H1 (cell line): ENCODE measurements around the gene RNF44. TPM values are rescaled to one million over a fixed set of nuclear protein-coding genes. Genes with fewer than 3 reads are reported as not detected.

Source experiments
- BACH1 ChIP-seq: IDR thresholded peaks from 2 replicates; pipeline ENCODE4 v1.6.1; 2012; ENCODE audit warnings: low read length, improper control_type of control experiment
- CBX8 ChIP-seq: fragments of 300-800, 300-1000 bp; sonication (generic); IDR thresholded peaks from 2 replicates; pipeline ENCODE4 v1.7.1; 2016; ENCODE audit warnings: low read depth, low read length, borderline replicate concordance
- CEBPB ChIP-seq: IDR thresholded peaks from 2 replicates; pipeline ENCODE4 v1.6.1; 2012; ENCODE audit warnings: low read depth, low read length
- CHD2 ChIP-seq: IDR thresholded peaks from 2 replicates; pipeline ENCODE4 v1.6.1; 2012; ENCODE audit warnings: low read length, improper control_type of control experiment
- HDAC2 ChIP-seq, 2 experiments: fragments of 300-600 bp in 1 of 2; sonication (generic) in 1 of 2; IDR thresholded peaks; 2 replicates each; pipeline ENCODE4 v1.6.1; 2011 to 2012; ENCODE audit warnings: low read depth in 2 of 2, low read length in 2 of 2, mild to moderate bottlenecking in 2 of 2, moderate library complexity in 2 of 2, borderline replicate concordance in 1 of 2, inconsistent platforms in 1 of 2
- PHF8 ChIP-seq: fragments of 200-600 bp; sonication (generic); conservative IDR thresholded peaks from 2 replicates; pipeline ENCODE4 v1.7.1; 2012; ENCODE audit warnings: low read depth, mild to moderate bottlenecking, inconsistent platforms, low read length, moderate library complexity
- POU5F1 ChIP-seq: IDR thresholded peaks from 2 replicates; pipeline ENCODE4 v1.6.1; 2011; ENCODE audit warnings: low read depth, mild to moderate bottlenecking, low read length, moderate library complexity
- RXRA ChIP-seq: IDR thresholded peaks from 2 replicates; pipeline ENCODE4 v1.6.1; 2011; ENCODE audit warnings: low read depth, mild to moderate bottlenecking, low read length, moderate library complexity; ENCODE audit not compliant: insufficient read depth
- SIN3A ChIP-seq, 2 experiments: IDR thresholded peaks in 1 of 2; conservative IDR thresholded peaks in 1 of 2; 2 replicates each; pipeline ENCODE4 v1.6.1; 2011 to 2012; ENCODE audit warnings: low read length in 2 of 2, improper control_type of control experiment in 1 of 2, low read depth in 1 of 2, mild to moderate bottlenecking in 1 of 2
- SRF ChIP-seq: IDR thresholded peaks from 2 replicates; pipeline ENCODE4 v1.6.1; 2011; ENCODE audit warnings: mild to moderate bottlenecking, low read depth, low read length, moderate library complexity
- TAF7 ChIP-seq: optimal IDR thresholded peaks from 2 replicates; pipeline ENCODE3; 2011; ENCODE audit warnings: low read depth, mild to moderate bottlenecking, inconsistent platforms, low read length, moderate library complexity, borderline replicate concordance
- polyA plus RNA-seq, 7 experiments: library from polyadenylated mRNA; depleted of rRNA in 3 of 7; stranded (reverse) in 5 of 7; unstranded in 2 of 7; fragments of >200 nt in 5 of 7; fragments of 200-250 nt in 2 of 7; gene quantifications; 1 replicate in 5 of 7; 2 replicates in 1 of 7; 4 replicates in 1 of 7; pipeline versions ENCODE4 v1.2.1 to v1.2.3, GENCODE V29; 2011 to 2013; ENCODE audit warnings: missing spikeins in 2 of 7, mixed read lengths in 2 of 7
- total RNA-seq: library from RNA; stranded (reverse); fragmentation: NEBNext Ultra II Directional; extraction: Animal tissue kit (Norgen Biotek cat#: 25700); gene quantifications from 2 replicates; pipeline ENCODE4 v1.2.1, GENCODE V29; 2021
- TF ChIP-seq, protein P1 (sequence below): fragments of 300-600 bp; sonication (generic); IDR thresholded peaks from 2 replicates; pipeline ENCODE4 v1.7.1; 2012; ENCODE audit warnings: low read length, moderate library complexity, mild to moderate bottlenecking, inconsistent platforms; ENCODE audit not compliant: insufficient replicate concordance

RNF44 gene
- total and polyA plus RNA-seq, 2 of the 8 experiments (the other 6 are each of a cell fraction or from before 2014, with no cell fraction given) = 54.7 to 164 TPM

DNA sequence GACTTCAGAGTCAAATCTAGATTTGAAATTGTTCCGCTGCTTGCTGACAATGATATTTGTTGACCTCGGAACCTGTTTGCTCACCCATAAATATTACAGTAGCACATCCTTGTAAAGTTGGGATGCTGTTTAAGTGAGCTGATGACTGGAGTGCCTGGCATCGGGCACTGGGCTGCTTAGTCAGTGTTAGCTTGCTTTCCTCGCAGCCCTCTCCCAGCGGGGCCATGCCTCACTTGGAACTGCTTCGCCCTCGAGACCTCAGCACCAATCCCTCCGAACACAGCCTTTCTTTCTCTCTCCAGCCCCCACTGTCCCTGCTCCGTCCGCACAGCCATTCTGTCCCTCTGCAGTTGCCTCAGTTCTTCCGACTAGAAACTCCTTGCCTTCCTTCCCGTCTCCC, 23.4 kb downstream of the RNF44 start (continued):
- TF ChIP-seq, protein P1, sequence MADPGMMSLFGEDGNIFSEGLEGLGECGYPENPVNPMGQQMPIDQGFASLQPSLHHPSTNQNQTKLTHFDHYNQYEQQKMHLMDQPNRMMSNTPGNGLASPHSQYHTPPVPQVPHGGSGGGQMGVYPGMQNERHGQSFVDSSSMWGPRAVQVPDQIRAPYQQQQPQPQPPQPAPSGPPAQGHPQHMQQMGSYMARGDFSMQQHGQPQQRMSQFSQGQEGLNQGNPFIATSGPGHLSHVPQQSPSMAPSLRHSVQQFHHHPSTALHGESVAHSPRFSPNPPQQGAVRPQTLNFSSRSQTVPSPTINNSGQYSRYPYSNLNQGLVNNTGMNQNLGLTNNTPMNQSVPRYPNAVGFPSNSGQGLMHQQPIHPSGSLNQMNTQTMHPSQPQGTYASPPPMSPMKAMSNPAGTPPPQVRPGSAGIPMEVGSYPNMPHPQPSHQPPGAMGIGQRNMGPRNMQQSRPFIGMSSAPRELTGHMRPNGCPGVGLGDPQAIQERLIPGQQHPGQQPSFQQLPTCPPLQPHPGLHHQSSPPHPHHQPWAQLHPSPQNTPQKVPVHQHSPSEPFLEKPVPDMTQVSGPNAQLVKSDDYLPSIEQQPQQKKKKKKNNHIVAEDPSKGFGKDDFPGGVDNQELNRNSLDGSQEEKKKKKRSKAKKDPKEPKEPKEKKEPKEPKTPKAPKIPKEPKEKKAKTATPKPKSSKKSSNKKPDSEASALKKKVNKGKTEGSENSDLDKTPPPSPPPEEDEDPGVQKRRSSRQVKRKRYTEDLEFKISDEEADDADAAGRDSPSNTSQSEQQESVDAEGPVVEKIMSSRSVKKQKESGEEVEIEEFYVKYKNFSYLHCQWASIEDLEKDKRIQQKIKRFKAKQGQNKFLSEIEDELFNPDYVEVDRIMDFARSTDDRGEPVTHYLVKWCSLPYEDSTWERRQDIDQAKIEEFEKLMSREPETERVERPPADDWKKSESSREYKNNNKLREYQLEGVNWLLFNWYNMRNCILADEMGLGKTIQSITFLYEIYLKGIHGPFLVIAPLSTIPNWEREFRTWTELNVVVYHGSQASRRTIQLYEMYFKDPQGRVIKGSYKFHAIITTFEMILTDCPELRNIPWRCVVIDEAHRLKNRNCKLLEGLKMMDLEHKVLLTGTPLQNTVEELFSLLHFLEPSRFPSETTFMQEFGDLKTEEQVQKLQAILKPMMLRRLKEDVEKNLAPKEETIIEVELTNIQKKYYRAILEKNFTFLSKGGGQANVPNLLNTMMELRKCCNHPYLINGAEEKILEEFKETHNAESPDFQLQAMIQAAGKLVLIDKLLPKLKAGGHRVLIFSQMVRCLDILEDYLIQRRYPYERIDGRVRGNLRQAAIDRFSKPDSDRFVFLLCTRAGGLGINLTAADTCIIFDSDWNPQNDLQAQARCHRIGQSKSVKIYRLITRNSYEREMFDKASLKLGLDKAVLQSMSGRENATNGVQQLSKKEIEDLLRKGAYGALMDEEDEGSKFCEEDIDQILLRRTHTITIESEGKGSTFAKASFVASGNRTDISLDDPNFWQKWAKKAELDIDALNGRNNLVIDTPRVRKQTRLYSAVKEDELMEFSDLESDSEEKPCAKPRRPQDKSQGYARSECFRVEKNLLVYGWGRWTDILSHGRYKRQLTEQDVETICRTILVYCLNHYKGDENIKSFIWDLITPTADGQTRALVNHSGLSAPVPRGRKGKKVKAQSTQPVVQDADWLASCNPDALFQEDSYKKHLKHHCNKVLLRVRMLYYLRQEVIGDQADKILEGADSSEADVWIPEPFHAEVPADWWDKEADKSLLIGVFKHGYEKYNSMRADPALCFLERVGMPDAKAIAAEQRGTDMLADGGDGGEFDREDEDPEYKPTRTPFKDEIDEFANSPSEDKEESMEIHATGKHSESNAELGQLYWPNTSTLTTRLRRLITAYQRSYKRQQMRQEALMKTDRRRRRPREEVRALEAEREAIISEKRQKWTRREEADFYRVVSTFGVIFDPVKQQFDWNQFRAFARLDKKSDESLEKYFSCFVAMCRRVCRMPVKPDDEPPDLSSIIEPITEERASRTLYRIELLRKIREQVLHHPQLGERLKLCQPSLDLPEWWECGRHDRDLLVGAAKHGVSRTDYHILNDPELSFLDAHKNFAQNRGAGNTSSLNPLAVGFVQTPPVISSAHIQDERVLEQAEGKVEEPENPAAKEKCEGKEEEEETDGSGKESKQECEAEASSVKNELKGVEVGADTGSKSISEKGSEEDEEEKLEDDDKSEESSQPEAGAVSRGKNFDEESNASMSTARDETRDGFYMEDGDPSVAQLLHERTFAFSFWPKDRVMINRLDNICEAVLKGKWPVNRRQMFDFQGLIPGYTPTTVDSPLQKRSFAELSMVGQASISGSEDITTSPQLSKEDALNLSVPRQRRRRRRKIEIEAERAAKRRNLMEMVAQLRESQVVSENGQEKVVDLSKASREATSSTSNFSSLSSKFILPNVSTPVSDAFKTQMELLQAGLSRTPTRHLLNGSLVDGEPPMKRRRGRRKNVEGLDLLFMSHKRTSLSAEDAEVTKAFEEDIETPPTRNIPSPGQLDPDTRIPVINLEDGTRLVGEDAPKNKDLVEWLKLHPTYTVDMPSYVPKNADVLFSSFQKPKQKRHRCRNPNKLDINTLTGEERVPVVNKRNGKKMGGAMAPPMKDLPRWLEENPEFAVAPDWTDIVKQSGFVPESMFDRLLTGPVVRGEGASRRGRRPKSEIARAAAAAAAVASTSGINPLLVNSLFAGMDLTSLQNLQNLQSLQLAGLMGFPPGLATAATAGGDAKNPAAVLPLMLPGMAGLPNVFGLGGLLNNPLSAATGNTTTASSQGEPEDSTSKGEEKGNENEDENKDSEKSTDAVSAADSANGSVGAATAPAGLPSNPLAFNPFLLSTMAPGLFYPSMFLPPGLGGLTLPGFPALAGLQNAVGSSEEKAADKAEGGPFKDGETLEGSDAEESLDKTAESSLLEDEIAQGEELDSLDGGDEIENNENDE = no peak
- TF ChIP-seq CEBPB = no peak
- TF ChIP-seq BACH1 = no peak
- no peak for TF ChIP-seq POU5F1
- no peak for TF ChIP-seq TAF7
- no peak for TF ChIP-seq SRF
- TF ChIP-seq HDAC2 (IDR thresholded peaks at IDR 0.05; ENCODE audit: borderline replicate concordance in 1 of 2, low read depth in 2 of 2, low read length in 2 of 2) = no peak
- no peak for TF ChIP-seq RXRA
- no peak for TF ChIP-seq CBX8
- TF ChIP-seq CHD2 = no peak
- no peak for TF ChIP-seq SIN3A (conservative IDR thresholded peaks at IDR 0.05 in 1 of 2, IDR thresholded peaks at IDR 0.05 in 1 of 2; ENCODE audit: low read depth in 1 of 2, low read length in 2 of 2)
- TF ChIP-seq PHF8 = no peak
